GM18502 (cell line): ENCODE data around the gene SLC35B4.

ENCODE experiments used
- ATAC-seq: cut with Tn5 transposase; IDR thresholded peaks from one replicate; pipeline ENCODE4 v1.9.1; 2021; ENCODE audit warnings: mild to moderate bottlenecking; ENCODE audit not compliant: unreplicated experiment, poor library complexity

Gene SLC35B4

DNA sequence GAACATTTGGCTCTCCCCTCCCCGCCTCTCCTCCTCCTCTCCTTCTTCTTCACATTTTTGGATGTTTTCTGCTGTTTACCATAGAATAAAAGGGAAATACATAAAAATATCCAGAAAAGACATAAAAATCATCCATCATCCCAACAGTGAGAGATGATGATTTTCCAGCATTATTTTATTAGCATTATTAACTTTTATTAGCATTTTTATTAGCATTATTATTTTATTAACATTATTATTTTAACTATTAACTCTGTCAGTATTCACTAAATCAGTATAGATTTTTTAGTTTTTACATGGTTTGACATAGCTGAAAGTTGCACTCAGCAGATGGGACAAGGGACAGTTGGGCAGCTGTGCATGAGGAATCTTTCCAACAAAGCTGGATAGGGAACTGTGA is 16.2 kb upstream of the SLC35B4 start:
- ATAC-seq: no peak

DNA sequence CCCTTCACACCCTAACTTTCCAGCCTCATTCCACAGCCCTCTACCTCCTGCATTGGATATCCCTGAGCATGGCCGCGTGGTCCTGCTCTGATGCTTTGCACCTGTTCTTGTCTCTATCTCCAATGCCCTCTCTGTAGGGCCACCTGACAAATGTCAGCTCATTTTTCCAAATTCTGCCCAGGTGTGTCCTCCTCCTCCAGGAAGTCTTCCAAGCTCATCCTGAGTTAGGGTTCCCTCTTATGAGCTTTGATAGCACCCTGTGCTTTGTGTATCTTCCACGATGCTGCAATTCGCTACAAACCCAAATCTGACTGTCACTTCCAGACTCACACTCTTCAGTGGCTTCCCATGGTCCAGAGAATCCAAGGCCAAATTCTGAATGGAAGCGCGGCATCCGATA is 14.7 kb upstream of the SLC35B4 start:
- ATAC-seq: no peak

DNA sequence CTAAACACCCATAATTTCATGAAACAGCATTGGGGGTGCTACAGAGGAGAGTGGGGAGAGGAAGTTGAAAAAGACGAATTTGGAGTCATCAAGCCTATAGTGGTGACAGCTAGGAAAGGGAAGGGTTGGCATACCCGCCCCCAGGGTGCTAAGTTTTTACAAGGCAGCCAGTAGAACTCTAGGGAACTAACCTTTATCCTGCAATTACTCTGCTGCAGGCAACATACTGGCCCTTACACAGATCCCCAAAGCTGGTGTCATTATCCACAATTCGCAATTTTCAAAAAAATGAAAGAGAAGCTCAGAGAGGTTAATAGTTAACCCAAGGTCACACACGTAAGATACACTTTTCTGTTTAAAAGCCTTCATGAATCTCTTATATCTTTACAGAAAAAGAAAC is 14.2 kb upstream of the SLC35B4 start:
- no peak for ATAC-seq

DNA sequence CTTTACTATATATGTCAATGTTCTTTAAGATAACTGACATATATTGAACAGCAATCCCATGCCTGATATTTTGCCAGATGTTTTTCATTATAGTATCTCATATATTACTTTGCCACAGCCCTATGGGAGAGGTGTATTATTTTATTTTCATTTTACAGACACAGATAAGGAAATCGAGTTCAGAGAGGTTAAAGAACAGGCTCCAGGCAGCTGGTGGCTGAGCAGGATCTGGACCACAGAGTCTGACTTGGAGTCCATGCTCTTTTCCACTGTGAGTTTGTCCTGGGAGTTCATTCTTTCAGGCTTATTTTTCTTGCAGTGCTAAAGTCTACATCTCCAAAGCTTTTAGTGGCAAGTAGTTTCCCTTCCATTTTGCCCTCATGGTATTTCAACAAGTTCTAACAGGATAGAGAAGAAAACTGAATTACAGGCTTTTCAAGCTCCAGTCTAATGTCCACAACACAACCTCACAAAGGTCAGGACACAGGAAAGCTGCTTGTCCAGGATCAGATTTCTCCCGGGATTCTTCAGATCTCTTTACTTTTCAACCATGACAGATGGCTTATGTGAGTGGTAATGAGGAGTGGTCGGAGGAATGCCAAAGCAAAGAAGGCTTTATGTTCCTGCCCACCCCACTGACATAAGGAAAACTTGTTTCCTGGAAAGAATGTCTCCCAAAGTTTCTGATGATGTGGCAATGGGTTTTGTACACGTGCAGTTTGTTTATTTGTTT is 13.1 kb upstream of the SLC35B4 start:
- no peak for ATAC-seq

DNA sequence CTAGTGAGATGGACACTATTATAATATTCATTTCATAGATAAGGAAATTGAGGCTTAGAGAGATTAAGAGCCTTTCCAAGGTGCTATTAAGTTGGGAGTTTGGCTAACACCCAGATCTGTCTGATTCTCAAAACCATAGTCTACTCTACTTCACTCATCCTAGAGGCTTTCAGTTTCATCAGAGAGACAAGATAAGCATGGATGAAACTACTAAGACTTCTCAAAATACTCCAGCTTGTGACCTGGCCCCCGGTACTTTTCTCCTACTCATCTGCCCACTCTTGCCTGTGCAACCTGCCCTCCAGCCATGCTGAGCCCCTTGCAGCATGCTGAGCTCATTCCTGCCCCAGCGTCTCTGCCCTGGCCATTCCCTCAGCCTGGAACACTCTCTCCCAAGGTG is 12.2 kb upstream of the SLC35B4 start:
- no peak for ATAC-seq

DNA sequence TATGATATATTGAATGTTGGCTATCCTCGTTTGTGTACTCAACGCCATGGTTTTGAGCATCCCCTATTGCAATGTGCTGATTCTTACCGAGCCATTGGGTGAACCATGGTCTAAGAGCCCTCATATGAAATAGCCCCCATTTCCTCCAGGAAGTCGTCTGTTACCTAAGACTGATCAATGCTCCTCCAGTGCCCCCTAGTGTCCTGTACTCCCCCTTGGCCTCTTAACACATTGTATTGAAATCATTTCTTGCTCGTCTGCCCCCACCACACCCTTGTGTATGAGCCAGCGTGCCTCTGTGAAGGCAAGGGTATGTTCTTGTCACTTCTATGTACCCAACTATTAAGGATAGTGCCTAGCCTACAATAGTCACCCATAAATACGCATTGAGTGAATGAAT is 11.2 kb upstream of the SLC35B4 start:
- peak; percentile 73 for ATAC-seq

DNA sequence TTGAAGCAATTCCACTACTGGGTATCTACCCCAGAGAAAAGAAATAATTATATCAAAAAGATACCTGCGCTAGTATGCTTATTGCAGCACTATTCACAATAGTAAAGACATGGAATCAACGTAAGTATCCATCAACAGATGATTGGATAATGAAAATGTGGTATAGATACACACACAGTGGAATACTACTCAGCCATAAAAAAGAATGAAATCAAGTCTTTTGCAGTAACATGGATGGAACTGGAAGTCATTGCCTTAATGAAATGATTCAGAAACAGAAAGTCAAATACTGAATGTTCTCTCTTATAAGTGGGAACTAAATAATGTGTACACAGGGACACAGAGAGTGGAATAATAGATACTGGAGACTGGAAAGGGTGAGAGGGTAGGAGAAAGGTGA is 7.4 kb upstream of the SLC35B4 start:
- ATAC-seq: no peak

DNA sequence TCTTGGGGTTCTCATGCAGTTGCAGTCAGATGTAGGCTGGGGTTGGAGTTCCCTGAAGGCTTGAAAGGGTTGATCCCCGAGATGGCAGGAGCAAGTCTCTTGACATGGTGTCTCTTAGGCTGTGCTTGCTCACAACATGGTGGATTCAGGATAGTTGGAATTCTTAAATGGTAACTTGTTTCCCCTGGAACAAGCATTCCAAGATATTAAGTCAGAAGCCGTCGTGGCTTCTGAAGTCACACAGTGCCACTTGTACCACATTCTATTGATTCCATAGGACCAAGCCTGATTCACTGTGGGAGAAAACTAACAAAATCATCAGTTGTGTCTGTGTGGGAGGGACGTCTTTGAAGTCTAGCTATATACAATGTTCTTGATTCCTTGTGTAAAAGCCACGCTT is 3.5 kb upstream of the SLC35B4 start:
- no peak for ATAC-seq

DNA sequence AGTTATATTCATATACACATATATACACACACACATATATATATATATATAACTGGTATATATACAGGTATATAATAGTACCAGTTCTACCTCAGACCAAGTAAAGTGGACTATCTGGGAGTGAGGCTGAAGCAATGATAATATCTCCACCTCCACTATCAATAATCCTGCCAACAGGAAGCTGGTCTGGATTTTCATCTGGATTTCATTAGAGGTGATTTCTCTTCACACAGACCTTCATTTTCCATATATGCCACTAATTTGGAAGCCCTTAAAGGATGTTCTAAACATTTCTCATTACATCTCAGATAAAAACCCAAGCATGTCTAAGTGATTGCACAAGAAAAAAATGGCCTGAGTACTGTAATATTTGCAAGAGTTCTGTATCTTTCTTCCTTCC is 1.7 kb upstream of the SLC35B4 start:
- no peak for ATAC-seq

DNA sequence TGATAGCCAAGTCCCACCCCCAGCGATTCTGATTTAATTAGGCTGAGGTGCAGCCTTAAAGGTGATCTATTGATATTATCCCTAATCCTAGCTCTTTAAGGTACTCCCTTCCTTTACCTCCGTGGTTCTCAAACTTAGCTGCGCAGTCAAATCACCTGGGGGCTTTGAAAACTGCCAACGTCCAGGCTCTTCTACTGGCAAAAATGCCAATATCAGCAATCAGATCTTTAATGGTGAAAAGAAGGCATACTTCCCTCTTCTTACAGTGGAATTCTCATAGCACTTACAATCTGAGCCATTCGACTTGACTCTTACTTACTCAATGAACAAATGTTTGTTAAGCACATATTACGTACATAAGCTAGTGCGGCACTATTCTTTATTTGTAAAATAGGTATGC is 704 bp upstream of the SLC35B4 start:
- ATAC-seq: no peak

DNA sequence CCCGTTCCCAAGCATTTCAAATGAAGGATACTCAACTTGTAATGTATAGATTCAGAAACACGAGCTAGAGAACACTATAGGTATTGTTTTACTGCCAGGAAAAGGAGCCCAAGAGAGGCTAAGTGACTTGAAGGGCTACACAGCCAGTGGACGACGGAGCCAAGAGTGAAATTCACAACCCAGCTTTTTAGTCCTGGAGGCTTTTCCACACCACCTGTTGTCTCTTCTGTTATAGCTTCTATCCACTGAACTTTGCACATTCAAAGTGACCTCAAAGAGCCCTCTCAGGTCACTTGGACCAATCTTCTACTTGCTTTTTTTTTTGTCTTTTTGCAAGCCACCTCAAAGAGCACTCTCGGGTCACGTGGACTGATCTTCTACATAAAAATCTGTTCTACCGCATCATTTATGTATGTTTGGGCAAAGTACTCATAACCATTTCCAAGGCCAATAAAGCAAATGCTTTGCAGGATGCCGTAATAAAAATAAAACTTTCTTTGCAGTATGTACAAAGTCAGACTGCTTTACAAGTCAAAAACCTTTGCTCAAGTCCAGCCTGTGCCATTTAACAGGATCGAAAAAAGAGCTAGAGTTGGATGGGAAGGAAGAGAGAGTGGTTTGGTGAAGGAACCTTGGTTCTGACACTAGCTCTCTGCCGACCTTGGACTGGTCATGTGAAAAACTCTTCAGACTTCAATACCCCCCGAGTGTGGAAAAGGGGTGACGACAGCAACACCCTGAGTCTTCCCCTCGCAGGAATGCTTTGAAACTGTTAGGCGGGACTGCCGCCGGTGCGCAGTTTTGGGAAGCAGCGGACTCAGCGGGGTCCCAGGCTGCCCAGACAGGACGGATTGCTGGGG is 821 bp downstream of the SLC35B4 start:
- ATAC-seq: no peak

DNA sequence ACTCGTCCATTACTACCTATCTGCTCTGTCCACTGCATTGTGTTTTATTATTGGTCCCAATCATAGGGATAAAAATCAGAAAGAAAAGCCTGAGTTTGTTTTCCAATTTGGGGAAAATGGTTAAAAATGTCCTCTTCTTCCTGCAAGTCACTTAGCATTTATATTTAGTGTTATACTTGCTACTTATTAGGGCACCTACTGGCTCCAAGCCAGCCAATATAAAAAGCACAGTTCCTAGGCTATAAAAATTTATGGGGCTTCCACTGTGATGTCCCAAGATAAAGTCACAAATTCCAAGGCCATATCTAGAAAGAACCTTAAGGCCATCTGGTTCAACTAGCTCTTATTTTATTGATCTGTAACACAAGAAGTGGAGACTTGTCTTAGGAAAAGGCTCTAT is 3.2 kb downstream of the SLC35B4 start:
- ATAC-seq: no peak

DNA sequence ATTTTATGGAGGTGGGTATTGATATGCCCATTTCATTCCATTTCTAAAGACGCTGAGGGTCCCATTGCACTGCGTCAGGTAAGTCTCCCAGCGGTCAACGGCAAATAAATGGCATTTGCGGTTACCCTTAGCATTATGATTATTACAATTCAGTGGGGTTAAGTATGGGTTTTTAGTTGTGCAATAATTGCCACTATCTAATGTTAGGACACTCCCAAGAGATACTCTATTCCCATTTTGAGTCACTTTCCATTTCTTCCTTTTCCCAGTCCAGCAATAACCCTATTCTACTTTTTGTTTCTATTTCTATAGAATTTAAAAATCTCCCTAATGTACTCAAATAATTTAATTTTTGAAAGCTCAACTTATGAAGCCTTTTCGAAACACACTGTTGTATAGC is 4.0 kb downstream of the SLC35B4 start:
- no peak for ATAC-seq

DNA sequence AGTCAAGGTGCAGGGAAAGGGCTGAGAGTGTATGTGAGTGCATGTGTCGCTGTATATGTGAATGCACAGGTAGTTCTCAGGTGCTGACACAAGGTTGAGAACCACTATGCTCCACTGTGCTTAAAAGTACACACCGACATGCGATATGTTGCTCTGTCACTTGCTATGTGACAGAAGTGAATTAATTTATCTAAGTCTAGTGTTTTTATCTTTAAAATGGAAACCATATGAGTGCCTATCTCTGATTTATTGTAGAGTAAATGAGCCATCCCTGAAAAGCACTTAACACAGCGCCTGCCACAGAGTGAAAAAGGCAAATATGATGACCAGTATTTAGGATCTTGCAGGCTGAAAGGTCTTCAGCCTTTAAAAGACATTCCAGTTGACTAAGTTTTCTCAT is 4.9 kb downstream of the SLC35B4 start:
- no peak for ATAC-seq

DNA sequence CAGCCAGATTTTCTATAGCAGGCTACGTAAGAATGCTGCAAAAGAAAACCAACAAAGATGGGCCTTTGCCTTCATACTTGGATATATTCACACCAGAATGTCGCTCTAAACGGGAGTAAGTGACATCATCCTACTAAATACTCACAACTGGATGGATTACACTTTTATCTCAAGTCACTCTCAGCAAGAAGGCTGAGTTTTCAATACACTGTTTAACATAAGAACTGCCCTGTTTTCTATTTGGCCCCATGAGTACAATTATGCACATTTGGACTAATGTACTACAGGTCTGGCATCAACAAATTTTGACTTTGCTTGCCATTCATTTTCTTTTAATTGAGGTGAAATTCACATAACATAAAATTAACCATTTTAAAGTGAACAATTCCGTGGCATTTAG is 8.2 kb downstream of the SLC35B4 start:
- ATAC-seq: no peak

DNA sequence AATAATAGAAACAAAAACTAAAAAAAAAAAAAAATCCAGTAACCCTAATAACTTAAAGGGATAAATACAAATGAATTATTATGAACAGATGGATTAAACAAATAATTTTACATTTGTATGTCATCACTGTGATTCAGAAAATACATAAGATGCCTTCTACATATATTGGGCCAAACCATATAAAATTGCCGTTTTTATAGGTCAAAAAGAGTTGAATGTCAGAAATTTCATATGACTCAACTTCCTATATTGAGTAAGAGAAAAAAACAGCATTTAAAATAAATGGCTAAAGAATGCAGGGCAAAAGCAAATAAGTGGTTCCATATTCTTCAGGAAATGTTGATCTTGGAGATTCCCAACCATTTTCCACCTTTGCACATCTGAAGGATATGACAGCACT is 9.4 kb downstream of the SLC35B4 start:
- no peak for ATAC-seq

DNA sequence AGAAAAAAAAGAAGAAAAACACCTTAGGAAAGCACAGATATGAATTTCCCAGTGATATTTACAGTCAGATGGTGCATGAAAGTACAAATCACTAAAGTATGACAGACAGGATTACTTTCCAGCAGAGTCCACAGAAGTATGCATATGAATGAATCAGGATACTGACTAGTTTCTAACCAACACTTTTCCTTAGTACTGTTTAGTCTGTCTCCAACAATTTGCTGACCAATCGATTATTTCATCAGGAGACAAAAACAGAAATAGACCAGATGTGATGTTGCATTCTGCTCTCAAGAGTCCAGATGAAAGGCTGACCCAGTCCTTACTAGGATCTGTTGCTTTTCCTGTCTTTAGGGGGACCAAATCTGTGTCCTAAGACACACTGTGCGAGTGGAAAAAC is 14.6 kb downstream of the SLC35B4 start:
- ATAC-seq: no peak

DNA sequence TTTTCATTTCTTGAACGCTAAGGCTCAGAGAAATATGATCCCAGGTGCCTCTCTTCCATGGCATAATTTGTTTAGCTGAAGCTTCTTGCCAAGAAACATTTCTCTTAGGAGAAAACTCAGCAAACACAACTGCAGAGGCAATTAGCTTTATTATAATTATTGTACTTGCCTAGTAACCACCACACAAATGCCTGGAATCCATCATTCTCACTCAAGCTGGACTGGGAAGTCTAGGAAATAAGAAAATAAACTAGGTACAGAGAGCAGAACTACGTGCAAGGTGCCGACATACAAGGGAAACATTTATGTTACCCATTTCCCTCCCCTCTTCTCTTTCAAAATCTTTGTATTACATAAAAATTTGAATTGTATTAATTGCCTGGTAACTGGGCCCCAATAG is 15.1 kb downstream of the SLC35B4 start:
- no peak for ATAC-seq

DNA sequence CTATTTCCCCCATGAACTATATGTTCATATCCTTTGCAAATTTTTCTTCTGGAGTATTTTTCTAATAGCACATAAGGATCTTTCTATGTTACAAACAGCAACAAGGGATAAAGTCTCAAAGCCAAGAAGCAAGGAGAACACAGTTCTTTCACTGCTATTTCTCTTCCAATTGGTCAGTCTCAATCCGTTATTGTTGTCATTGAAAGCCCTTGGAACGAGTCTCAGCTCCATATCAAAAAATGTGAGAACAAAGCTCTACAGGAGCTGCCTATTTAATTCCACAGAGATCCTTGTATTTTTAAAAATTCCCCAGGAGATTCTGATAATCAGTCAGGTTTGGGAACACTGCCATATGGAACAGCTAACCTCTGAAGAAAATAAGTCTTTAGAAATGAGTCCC is 15.7 kb downstream of the SLC35B4 start:
- ATAC-seq: no peak

DNA sequence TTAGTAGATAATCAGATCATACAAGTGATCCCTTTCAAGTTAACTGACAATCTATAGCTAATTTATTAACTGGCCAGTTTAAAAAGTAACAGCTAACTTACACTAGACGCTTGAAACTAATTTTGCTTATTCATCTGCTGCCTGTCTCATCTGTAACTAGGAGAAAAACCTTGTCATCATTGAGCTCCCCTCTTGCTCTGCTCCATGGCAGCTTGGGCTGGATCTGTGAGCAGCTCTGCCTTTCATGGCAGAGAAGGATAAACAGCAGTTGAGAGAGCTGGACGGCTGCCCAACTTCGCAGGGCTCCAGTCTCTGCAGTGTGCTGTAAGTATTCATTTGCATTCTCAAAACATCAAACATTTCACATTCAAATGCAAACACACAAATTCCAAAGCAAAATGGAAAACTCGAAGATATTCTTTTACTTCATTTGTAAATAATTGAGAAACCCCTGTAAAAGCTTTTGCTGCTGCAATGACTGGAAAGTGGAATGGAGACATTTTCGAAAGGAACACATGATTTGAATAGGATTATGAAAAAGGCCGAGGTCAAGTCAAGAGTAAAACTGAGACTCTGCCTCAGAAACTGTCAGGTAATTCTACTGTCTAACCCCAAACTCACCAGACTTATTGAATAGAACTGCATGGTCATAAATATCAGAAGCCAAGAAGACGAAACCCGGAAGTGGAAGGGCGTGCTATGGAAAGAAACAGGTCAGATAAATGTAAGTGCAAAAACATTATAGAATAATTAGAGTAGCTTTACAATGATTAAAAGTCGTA is 17.6 kb downstream of the SLC35B4 start:
- ATAC-seq: no peak

DNA sequence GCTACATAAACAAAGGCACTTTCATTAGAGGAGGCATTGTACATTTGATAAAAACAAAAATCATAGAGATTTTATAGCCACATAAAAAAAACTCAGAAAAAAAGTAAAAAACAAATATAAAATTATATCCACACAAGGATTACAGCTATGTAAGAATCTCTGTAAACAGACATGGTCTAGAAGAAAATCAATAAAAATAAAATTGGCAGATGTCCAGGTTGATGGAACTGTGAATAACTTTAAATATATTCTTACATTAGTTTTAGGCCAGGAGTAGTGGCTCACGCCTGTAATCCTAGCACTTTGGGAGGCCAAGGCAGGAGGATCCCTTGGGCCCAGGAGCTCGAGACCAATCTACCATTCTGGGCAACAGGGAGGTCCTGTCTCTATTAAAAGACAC is 19.2 kb downstream of the SLC35B4 start:
- no peak for ATAC-seq
